Measurements from ENCODE around the gene CLSTN1. TPM values are rescaled to one million over a fixed set of nuclear protein-coding genes. Genes with fewer than 3 reads are reported as not detected.

CLSTN1 gene
- total and polyA plus RNA-seq, 2 of the 13 experiments (the other 11 are each of a cell fraction or from before 2014, with no cell fraction given): 19.7 to 29.8 TPM

GRCh38 chr1:9689971-9690381 is 133.8 kb downstream of the CLSTN1 start (continued):
- 0 out of 2 replicates have a peak, but pooled peaks have one; percentile 19 for TF ChIP-seq UBTF (CRISPR knock-in tag; IDR thresholded peaks at IDR 0.05)
- no peak for TF ChIP-seq IKZF1 (IDR thresholded peaks at IDR 0.05)
- 0 out of 2 replicates have a peak, but pooled peaks have one; percentile 59 for TF ChIP-seq DNMT1 (CRISPR knock-in tag; IDR thresholded peaks at IDR 0.05)
- peak; percentile 9; the same call in 1 of the 2 replicates for TF ChIP-seq ZFX (CRISPR knock-in tag; IDR thresholded peaks at IDR 0.05; ENCODE audit: low read depth)
- TF ChIP-seq POLR2A (IDR thresholded peaks at IDR 0.05; ENCODE audit: insufficient read depth in 1 of 2, low read depth in 2 of 2, low read length in 2 of 2): no peak
- no peak for TF ChIP-seq ZNF407 (CRISPR knock-in tag; IDR thresholded peaks at IDR 0.05; ENCODE audit: not compliant biosample characterization)
- no peak for TF ChIP-seq ZNF546 (CRISPR knock-in tag; conservative IDR thresholded peaks at IDR 0.05)
- no peak for TF ChIP-seq GRHL1 (CRISPR knock-in tag; conservative IDR thresholded peaks at IDR 0.05)
- 0 out of 2 replicates have a peak, but pooled peaks have one; percentile 27 for TF ChIP-seq ZNF788 (CRISPR knock-in tag; IDR thresholded peaks at IDR 0.05; ENCODE audit: borderline replicate concordance)
- no peak for TF ChIP-seq ZNF605 (CRISPR knock-in tag; IDR thresholded peaks at IDR 0.05)
- no peak for TF ChIP-seq IRX3 (CRISPR knock-in tag; IDR thresholded peaks at IDR 0.05; ENCODE audit: borderline replicate concordance, low read depth)
- TF ChIP-seq SALL1 (CRISPR knock-in tag; IDR thresholded peaks at IDR 0.05): peak; percentile 33
- TF ChIP-seq DMTF1 (CRISPR knock-in tag; IDR thresholded peaks at IDR 0.05): no peak
- TF ChIP-seq DNMT3B (CRISPR knock-in tag; conservative IDR thresholded peaks at IDR 0.05): 0 out of 2 replicates have a peak, but pooled peaks have one; percentile 62

All from HepG2 (cell line).